ENCODE measurements around the gene UBE2R2.
"Not testable (repeated sequence)": the region's sequence is repeated elsewhere in the genome, so short reads cannot be mapped to it uniquely, and the experiment has no call there.

UBE2R2 gene

DNA sequence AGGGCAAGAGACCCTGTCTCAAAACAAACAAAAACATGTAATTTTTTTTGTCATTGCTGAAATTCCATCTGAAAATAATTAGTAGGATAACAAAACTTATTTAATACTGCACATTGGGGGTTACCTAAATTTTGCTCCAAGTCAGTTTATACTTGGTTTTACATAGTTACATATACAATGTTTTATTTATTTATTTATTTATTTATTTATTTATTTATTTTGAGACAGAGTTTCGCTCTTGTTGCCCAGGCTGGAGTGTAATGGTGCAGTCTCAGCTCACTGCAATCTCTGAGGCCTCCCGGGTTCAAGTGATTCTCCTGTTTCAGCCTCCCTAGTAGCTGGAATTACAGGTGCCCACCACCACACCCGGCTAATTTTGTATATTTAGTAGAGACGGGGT, 52.3 kb downstream of the UBE2R2 start:
- DNase-seq; in situ Hi-C loops (cut with MboI; ENCODE audit: low pct_unique_long_range_greater_than_20kb, low sequenced_read_pairs): not testable (repeated sequence)

- in situ Hi-C loops (cut with MboI; ENCODE audit: low pct_unique_long_range_greater_than_20kb, low sequenced_read_pairs), result no loop called here
- no peak for DNase-seq
These were observed 60.9 kb downstream of the UBE2R2 start for GRCh38 chr9:33877727-33878489.

- DNase-seq, result no peak
- in situ Hi-C loops (cut with MboI; ENCODE audit: low pct_unique_long_range_greater_than_20kb, low sequenced_read_pairs), result no loop called here
These were observed 61.9 kb downstream of the UBE2R2 start for GRCh38 chr9:33878691-33879366.

GRCh38 chr9:33880211-33881089, 63.5 kb downstream of the UBE2R2 start:
- no peak for DNase-seq
- in situ Hi-C loops (cut with MboI; ENCODE audit: low pct_unique_long_range_greater_than_20kb, low sequenced_read_pairs), result no loop called here

- DNase-seq, result no peak
- in situ Hi-C loops (cut with MboI; ENCODE audit: low pct_unique_long_range_greater_than_20kb, low sequenced_read_pairs), result no loop called here
These were observed 64.7 kb downstream of the UBE2R2 start for GRCh38 chr9:33881635-33882034.

DNA sequence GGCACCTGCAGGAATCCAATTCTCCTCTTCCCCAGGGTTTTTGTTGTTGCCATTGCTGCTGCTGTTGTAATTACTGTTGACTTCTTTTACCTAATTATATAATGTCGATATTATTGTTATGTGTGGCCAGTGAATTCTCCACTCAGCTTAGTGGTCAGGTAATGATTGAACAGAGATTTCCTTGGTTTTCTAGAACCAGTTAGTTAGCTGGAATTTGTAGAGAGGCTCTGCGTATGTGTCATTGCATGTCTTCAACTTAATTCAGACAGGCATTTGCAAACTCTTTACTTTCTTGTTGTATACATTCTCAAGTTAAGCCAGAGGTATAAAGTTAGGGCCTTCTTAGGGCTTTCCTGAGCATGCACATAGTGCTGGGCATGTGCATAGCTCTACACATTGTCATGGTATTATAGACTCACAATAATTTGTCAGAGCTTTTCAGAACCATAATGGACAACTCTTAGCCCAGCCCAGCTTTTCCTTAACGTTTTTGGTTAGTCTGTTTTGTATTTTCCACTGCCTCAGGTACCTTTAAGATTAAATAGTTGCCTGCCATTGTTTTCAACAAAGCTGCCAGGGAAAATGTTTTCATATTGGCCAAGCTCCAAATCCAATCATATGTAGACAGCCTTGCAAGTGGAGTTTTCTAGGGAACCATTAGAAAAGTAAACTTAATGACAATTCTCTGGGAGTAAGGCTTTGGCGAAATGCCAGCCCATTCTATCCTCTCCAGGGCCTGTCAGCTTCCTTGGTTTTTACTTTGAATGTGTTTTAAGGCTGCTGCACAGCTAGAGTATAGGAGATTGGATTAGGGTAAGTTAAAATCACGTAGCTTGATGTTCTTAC, 68.1 kb downstream of the UBE2R2 start:
- in situ Hi-C loops (cut with MboI; ENCODE audit: low pct_unique_long_range_greater_than_20kb, low sequenced_read_pairs), result no loop called here
- no peak for DNase-seq

GRCh38 chr9:33885948-33886347, 69.0 kb downstream of the UBE2R2 start:
- in situ Hi-C loops (cut with MboI; ENCODE audit: low pct_unique_long_range_greater_than_20kb, low sequenced_read_pairs), result no loop called here
- DNase-seq, result no peak

- in situ Hi-C loops (cut with MboI; ENCODE audit: low pct_unique_long_range_greater_than_20kb, low sequenced_read_pairs), result no loop called here
- no peak for DNase-seq
These were observed 76.9 kb downstream of the UBE2R2 start for GRCh38 chr9:33893861-33894260.

DNA sequence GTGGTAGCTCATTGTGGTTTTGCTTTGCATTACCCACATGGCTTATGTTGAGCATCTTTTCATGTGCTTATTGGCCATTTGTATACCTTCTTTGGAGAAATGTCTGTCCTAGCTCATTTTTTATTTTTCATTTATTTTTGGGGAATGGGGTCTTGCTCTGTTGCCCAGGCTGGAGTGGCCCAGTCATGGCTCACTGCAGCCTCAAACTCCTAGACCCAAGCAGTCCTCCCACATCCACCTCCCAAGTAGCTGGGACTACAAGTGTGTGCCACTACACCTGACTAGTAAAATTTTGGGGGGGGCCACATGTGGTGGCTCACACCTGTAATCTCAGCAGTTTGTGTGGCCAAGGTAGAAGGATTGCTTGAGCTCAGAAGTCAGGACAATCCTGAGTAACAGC, 77.4 kb downstream of the UBE2R2 start:
- no peak for DNase-seq
- in situ Hi-C loops (cut with MboI; ENCODE audit: low pct_unique_long_range_greater_than_20kb, low sequenced_read_pairs), result no loop called here

GRCh38 chr9:33903157-33903780, 86.3 kb downstream of the UBE2R2 start:
- DNase-seq, result no peak
- in situ Hi-C loops (cut with MboI; ENCODE audit: low pct_unique_long_range_greater_than_20kb, low sequenced_read_pairs), result no loop called here

DNA sequence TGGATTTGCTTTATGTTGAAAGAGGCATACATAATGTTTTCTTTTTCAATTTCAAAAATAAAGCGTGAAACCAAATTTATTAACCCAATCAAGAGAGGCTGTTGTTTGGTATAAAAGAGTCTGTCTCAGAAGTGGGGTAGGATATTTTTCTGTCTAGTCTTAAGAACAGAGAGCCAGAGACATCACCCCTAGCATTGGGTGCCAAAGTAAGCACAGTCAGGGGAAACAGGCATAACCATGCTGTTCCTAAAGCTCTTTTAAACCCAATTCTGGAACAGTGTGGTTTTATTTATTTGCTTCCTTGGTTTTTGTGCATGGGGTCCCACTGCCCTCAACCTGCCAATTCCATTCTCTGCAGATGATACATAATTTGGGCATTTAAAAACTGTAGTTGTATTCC, 88.2 kb downstream of the UBE2R2 start:
- in situ Hi-C loops (cut with MboI; ENCODE audit: low pct_unique_long_range_greater_than_20kb, low sequenced_read_pairs), result no loop called here
- DNase-seq, result no peak

DNA sequence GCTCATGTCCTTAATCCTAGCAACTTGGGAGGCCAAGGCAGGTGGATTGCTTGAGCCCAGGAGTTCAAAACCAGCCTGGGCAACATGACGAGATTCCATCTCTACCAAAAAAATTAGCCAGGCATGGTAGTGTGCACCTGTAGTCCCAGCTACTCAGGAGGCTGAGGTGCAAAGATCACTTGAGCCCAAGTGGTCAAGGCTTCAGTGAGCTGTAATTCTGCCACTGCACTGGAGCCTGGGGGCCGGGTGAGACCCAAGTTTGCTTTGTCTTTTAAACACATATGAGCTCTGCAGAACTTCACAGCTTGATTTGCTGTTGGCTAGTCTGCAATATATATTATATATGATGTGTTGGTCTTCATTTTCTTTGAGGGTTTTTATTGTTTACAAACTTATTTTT, 89.8 kb downstream of the UBE2R2 start:
- DNase-seq, result no peak
- in situ Hi-C loops (cut with MboI; ENCODE audit: low pct_unique_long_range_greater_than_20kb, low sequenced_read_pairs), result no loop called here

DNA sequence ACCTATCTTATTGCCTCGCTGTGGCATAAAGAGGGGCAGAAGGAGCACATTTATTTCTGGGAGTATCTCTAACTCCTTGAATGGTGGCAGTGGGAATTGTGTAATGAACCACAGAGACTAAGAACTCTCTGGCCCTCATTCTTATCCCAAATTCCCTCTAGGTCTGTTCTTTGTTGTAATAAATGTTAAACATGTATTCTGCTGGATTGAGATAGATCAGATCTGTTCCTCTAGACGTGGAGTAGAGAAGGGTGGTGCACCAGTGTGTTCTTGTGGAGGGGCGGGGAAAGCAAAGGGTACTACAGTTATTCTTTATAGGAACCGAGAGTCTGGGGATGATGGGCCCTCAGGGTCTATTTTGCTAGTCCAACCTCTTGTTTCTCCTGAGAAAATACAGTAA, 90.4 kb downstream of the UBE2R2 start:
- no peak for DNase-seq
- in situ Hi-C loops (cut with MboI; ENCODE audit: low pct_unique_long_range_greater_than_20kb, low sequenced_read_pairs), result no loop called here

- in situ Hi-C loops (cut with MboI; ENCODE audit: low pct_unique_long_range_greater_than_20kb, low sequenced_read_pairs), result no loop called here
- DNase-seq, result no peak
These were observed 91.2 kb downstream of the UBE2R2 start for GRCh38 chr9:33908114-33908513.

DNA sequence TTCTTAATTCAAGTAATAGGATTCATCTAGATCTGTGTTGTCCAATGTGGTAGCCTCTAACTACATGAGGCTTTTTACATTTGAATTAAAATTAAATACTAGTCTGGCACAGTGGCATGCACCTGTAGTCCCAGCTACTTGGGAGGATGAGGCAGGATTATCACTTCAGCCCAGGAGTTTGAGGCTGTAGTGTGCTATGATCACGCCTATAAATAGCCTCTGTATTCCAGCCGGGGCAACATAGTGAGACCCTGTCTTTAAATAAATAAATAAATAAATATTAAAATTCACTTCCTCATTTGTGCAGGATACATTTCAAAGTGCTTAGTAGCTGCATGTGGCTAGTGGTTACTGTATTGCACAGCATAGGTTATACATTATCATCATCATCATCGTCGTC, 91.8 kb downstream of the UBE2R2 start:
- in situ Hi-C loops (cut with MboI; ENCODE audit: low pct_unique_long_range_greater_than_20kb, low sequenced_read_pairs), result no loop called here
- no peak for DNase-seq

GRCh38 chr9:33913541-33913940, 96.6 kb downstream of the UBE2R2 start:
- in situ Hi-C loops (cut with MboI; ENCODE audit: low pct_unique_long_range_greater_than_20kb, low sequenced_read_pairs), result no loop called here
- DNase-seq, result no peak

- in situ Hi-C loops (cut with MboI; ENCODE audit: low pct_unique_long_range_greater_than_20kb, low sequenced_read_pairs), result no loop called here
- DNase-seq, result no peak
These were observed 98.1 kb downstream of the UBE2R2 start for GRCh38 chr9:33914887-33915628.

GRCh38 chr9:33917036-33917435, 100.1 kb downstream of the UBE2R2 start:
- DNase-seq, result no peak
- in situ Hi-C loops (cut with MboI; ENCODE audit: low pct_unique_long_range_greater_than_20kb, low sequenced_read_pairs), result no loop called here

All from KBM-7 (cell line).